OCI-LY3 (cell line): ENCODE results near the gene GUF1.

Source experiments
- EZH2phosphoT487 ChIP-seq: fragments of 200-600 bp; shearing (Covaris generic); IDR thresholded peaks from 2 replicates; pipeline ENCODE4 v1.6.1; 2018; ENCODE audit warnings: antibody characterized with exemption, mixed run types, low read depth
- TF ChIP-seq, protein P1 (sequence below): fragments of 200-600, 300-600 bp; sonication (generic); IDR thresholded peaks from 2 replicates; pipeline ENCODE4 v1.5.1; 2014; ENCODE audit warnings: antibody characterized with exemption, low read length, low read depth

DNA sequence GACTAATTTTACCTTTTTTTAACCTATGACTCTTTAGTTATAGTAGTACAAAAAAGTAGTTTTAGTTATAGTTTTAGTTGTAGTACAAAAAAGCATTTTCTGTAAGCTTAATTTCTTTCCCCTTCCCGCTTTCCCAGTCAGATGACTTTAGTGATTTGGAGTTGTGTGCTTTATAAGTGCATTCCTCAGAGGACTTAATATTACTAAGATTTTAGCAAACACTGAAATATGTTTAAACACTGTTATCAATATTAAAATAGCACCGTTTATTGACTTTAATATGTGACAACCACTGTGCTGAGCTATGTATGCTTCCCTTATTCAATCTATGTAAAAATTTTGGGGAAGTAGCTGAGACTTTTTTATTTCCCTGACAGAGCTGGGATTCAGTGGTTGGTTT, 22.8 kb downstream of the GUF1 start:
- TF ChIP-seq, protein P1, sequence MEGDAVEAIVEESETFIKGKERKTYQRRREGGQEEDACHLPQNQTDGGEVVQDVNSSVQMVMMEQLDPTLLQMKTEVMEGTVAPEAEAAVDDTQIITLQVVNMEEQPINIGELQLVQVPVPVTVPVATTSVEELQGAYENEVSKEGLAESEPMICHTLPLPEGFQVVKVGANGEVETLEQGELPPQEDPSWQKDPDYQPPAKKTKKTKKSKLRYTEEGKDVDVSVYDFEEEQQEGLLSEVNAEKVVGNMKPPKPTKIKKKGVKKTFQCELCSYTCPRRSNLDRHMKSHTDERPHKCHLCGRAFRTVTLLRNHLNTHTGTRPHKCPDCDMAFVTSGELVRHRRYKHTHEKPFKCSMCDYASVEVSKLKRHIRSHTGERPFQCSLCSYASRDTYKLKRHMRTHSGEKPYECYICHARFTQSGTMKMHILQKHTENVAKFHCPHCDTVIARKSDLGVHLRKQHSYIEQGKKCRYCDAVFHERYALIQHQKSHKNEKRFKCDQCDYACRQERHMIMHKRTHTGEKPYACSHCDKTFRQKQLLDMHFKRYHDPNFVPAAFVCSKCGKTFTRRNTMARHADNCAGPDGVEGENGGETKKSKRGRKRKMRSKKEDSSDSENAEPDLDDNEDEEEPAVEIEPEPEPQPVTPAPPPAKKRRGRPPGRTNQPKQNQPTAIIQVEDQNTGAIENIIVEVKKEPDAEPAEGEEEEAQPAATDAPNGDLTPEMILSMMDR: no peak
- TF ChIP-seq EZH2phosphoT487: no peak
